NCI-H510A treated with DMSO at 0.1 percent for 48 hours (cell line): ENCODE results near the gene ABTB1.
A peak's percentile ranks its signal among the peaks of the same experiment; 100 is the strongest.
"Not testable (repeated sequence)": the region's sequence is repeated elsewhere in the genome, so short reads cannot be mapped to it uniquely, and the experiment has no call there.

ENCODE experiments used
- DNase-seq: peaks from one replicate; lab custom pipeline; 2025; lab: John Stamatoyannopoulos, UW

Gene ABTB1

GRCh38 chr3:127688416-127689265 is 15.9 kb downstream of the ABTB1 start:
- DNase-seq: no peak

- DNase-seq: no peak
Observed at GRCh38 chr3:127689266-127689860, 16.6 kb downstream of the ABTB1 start.

GRCh38 chr3:127690106-127690505 is 17.4 kb downstream of the ABTB1 start:
- DNase-seq: no peak

GRCh38 chr3:127690823-127691452 is 18.2 kb downstream of the ABTB1 start:
- DNase-seq: peak; percentile 2

- DNase-seq: no peak
Observed at GRCh38 chr3:127691489-127691888, 18.7 kb downstream of the ABTB1 start.

- DNase-seq: no peak
Observed at GRCh38 chr3:127691974-127692373, 19.2 kb downstream of the ABTB1 start.

GRCh38 chr3:127692501-127693335 is 20.0 kb downstream of the ABTB1 start:
- no peak for DNase-seq

- no peak for DNase-seq
Observed at GRCh38 chr3:127693336-127693843, 20.6 kb downstream of the ABTB1 start.

- peak; percentile 22 for DNase-seq
Observed at GRCh38 chr3:127694467-127695215, 21.9 kb downstream of the ABTB1 start.

GRCh38 chr3:127697551-127698240 is 24.9 kb downstream of the ABTB1 start:
- DNase-seq: peak; percentile 30

GRCh38 chr3:127698286-127698685 is 25.5 kb downstream of the ABTB1 start:
- DNase-seq: no peak

GRCh38 chr3:127698691-127699415 is 26.1 kb downstream of the ABTB1 start:
- no peak for DNase-seq

- no peak for DNase-seq
Observed at GRCh38 chr3:127699416-127700300, 26.9 kb downstream of the ABTB1 start.

- DNase-seq: no peak
Observed at GRCh38 chr3:127700406-127700805, 27.7 kb downstream of the ABTB1 start.

GRCh38 chr3:127701280-127701911 is 28.6 kb downstream of the ABTB1 start:
- no peak for DNase-seq

- DNase-seq: no peak
Observed at GRCh38 chr3:127702151-127702578, 29.4 kb downstream of the ABTB1 start.

GRCh38 chr3:127704840-127705239 is 32.1 kb downstream of the ABTB1 start:
- not testable (repeated sequence) for DNase-seq

GRCh38 chr3:127706312-127706711 is 33.6 kb downstream of the ABTB1 start:
- no peak for DNase-seq
